HepG2 (cell line): Measurements from ENCODE around the gene HPCAL1. TPM values are rescaled to one million over a fixed set of nuclear protein-coding genes. Genes with fewer than 3 reads are reported as not detected.
A peak's percentile ranks its signal among the peaks of the same experiment; 100 is the strongest.

Experiments
- CBFB ChIP-seq: sonication (generic); formaldehyde crosslinking; IDR thresholded peaks from 2 replicates; pipeline ENCODE4 v1.4.0; 2020; ENCODE audit warnings: missing genetic modification reagents
- HMGXB3 ChIP-seq: sonication (generic); formaldehyde crosslinking; IDR thresholded peaks from 2 replicates; pipeline ENCODE4 v1.4.0; 2020; ENCODE audit warnings: missing genetic modification reagents, borderline replicate concordance
- HNRNPL ChIP-seq: fragments of 200-400 bp; formaldehyde crosslinking; IDR thresholded peaks from 2 replicates; pipeline ENCODE4 v1.6.1; 2017; ENCODE audit warnings: mild to moderate bottlenecking, low read depth, low read length
- JUN ChIP-seq: sonication (generic); formaldehyde crosslinking; IDR thresholded peaks from 2 replicates; pipeline ENCODE4 v1.4.0; 2020; ENCODE audit warnings: mild to moderate bottlenecking, missing genetic modification reagents
- MEIS2 ChIP-seq: sonication (generic); formaldehyde crosslinking; IDR thresholded peaks from 2 replicates; pipeline ENCODE4 v1.9.0; 2021; ENCODE audit warnings: mild to moderate bottlenecking, missing genetic modification reagents
- RFX5 ChIP-seq: IDR thresholded peaks from 2 replicates; pipeline ENCODE4 v1.6.1; 2011; ENCODE audit warnings: low read depth, low read length, improper control_type of control experiment
- SPEN ChIP-seq: sonication (generic); formaldehyde crosslinking; IDR thresholded peaks from 2 replicates; pipeline ENCODE4 v1.5.1; 2020; ENCODE audit warnings: low read depth, mild to moderate bottlenecking, missing genetic modification reagents
- ZBTB43 ChIP-seq: sonication (generic); formaldehyde crosslinking; conservative IDR thresholded peaks from 2 replicates; pipeline ENCODE4 v1.4.0; 2020; ENCODE audit warnings: missing genetic modification reagents
- ZMAT3 ChIP-seq: sonication (generic); formaldehyde crosslinking; conservative IDR thresholded peaks from 2 replicates; pipeline ENCODE4 v1.7.0; 2021; ENCODE audit warnings: missing genetic modification reagents
- ZNF317 ChIP-seq: sonication (generic); formaldehyde crosslinking; IDR thresholded peaks from 2 replicates; pipeline ENCODE4 v1.5.0; 2020; ENCODE audit warnings: mild to moderate bottlenecking, missing genetic modification reagents
- ZNF496 ChIP-seq: sonication (generic); formaldehyde crosslinking; IDR thresholded peaks from 2 replicates; pipeline ENCODE4 v1.8.1; 2023; ENCODE audit warnings: mild to moderate bottlenecking, moderate library complexity, missing genetic modification reagents; ENCODE audit not compliant: insufficient replicate concordance
- ZNF687 ChIP-seq: sonication (generic); formaldehyde crosslinking; IDR thresholded peaks from 2 replicates; pipeline ENCODE4 v1.5.1; 2020; ENCODE audit warnings: mild to moderate bottlenecking, missing genetic modification reagents, moderate library complexity
- ZNF709 ChIP-seq: sonication (generic); formaldehyde crosslinking; IDR thresholded peaks from 2 replicates; pipeline ENCODE4 v1.5.0; 2020; ENCODE audit warnings: mild to moderate bottlenecking, missing genetic modification reagents
- ZNF747 ChIP-seq: sonication (generic); formaldehyde crosslinking; IDR thresholded peaks from 2 replicates; pipeline ENCODE4 v1.8.1; 2023; ENCODE audit warnings: missing genetic modification reagents, mild to moderate bottlenecking, borderline replicate concordance
- ZNF788 ChIP-seq: sonication (generic); formaldehyde crosslinking; IDR thresholded peaks from 2 replicates; pipeline ENCODE4 v1.5.0; 2020; ENCODE audit warnings: mild to moderate bottlenecking, missing genetic modification reagents, borderline replicate concordance
- ZNF850 ChIP-seq: sonication (generic); formaldehyde crosslinking; conservative IDR thresholded peaks from 2 replicates; pipeline ENCODE4 v1.9.0; 2021; ENCODE audit warnings: mild to moderate bottlenecking, missing genetic modification reagents
- polyA plus RNA-seq, 8 experiments: library from polyadenylated mRNA; depleted of rRNA in 3 of 8; stranded (reverse) in 7 of 8; unstranded in 1 of 8; fragments of >200 nt; fragmentation: Illumina TruSeq in 4 of 8; extraction: Trizol in 4 of 8; gene quantifications; 2 replicates each; pipeline versions ENCODE4 v1.2.1 to v1.2.3, GENCODE V29; 2011 to 2016; ENCODE audit warnings: low read depth in 4 of 8, missing spikeins in 1 of 8, mixed read lengths in 1 of 8; ENCODE audit not compliant: insufficient read depth in 1 of 8
- total RNA-seq, 5 experiments: library from RNA; depleted of rRNA; stranded (reverse); fragments of >200 nt; fragmentation: Illumina TruSeq; extraction: Trizol; gene quantifications; 2 replicates each; pipeline ENCODE4 v1.2.3, GENCODE V29; 2016; ENCODE audit warnings: low read depth in 1 of 5
- TF ChIP-seq, protein P1 (sequence below): sonication (generic); formaldehyde crosslinking; IDR thresholded peaks from 2 replicates; pipeline ENCODE4 v1.4.0; 2020; ENCODE audit warnings: mild to moderate bottlenecking, missing genetic modification reagents

HPCAL1 gene
- total and polyA plus RNA-seq, 2 of the 13 experiments (the other 11 are each of a cell fraction or from before 2014, with no cell fraction given): 29.5 to 29.9 TPM

DNA sequence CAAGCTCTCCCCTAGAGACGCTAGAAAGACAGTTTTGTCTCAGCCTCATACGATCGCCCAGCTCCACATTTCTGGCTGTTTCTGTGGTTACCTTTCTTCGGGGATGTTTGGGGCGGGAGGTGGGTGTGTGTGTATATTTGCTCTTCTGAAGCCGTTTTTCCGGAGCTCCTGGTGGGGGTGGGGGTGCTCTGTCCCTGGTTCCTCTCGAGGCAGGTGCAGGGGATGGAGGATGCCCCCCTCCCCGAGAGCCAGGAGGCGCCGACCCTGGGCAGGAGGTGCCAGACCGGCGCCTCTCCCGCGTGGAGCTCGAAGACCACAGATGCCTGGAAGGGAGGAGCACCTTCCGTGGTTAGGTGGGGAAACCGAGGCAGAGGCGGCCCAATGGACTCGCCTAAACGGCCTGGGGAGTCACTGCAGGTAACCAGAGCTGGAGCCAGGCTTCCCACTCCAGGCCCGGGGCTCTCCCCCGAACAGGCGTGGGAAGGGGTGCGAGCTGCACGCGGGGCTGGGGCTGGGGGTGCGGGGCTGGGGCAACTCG is 694 bp upstream of the HPCAL1 start (continued):
- TF ChIP-seq ZNF687 (CRISPR knock-in tag): peak; percentile 61
- TF ChIP-seq JUN (CRISPR knock-in tag): 0 out of 2 replicates have a peak, but pooled peaks have one; percentile 10
- TF ChIP-seq ZMAT3 (CRISPR knock-in tag): peak; percentile 43
- TF ChIP-seq HNRNPL: peak; percentile 44; the same call in 1 of the 2 replicates
- no peak for TF ChIP-seq ZBTB43
- no peak for TF ChIP-seq ZNF496 (CRISPR knock-in tag)
- TF ChIP-seq ZNF850 (CRISPR knock-in tag): no peak
- TF ChIP-seq, protein P1, sequence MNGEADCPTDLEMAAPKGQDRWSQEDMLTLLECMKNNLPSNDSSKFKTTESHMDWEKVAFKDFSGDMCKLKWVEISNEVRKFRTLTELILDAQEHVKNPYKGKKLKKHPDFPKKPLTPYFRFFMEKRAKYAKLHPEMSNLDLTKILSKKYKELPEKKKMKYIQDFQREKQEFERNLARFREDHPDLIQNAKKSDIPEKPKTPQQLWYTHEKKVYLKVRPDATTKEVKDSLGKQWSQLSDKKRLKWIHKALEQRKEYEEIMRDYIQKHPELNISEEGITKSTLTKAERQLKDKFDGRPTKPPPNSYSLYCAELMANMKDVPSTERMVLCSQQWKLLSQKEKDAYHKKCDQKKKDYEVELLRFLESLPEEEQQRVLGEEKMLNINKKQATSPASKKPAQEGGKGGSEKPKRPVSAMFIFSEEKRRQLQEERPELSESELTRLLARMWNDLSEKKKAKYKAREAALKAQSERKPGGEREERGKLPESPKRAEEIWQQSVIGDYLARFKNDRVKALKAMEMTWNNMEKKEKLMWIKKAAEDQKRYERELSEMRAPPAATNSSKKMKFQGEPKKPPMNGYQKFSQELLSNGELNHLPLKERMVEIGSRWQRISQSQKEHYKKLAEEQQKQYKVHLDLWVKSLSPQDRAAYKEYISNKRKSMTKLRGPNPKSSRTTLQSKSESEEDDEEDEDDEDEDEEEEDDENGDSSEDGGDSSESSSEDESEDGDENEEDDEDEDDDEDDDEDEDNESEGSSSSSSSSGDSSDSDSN (CRISPR knock-in tag): no peak; the same call in none of the 2 replicates
- TF ChIP-seq SPEN (CRISPR knock-in tag): no peak
- TF ChIP-seq ZNF747: no peak
- no peak for TF ChIP-seq ZNF317
- TF ChIP-seq RFX5: no peak
- peak; percentile 16; the same call in 1 of the 2 replicates for TF ChIP-seq ZNF709
- TF ChIP-seq HMGXB3 (CRISPR knock-in tag): 0 out of 2 replicates have a peak, but pooled peaks have one; percentile 36
- TF ChIP-seq ZNF788: 0 out of 2 replicates have a peak, but pooled peaks have one; percentile 1
- peak; percentile 46; the same call in 1 of the 2 replicates for TF ChIP-seq CBFB (CRISPR knock-in tag)
- 0 out of 2 replicates have a peak, but pooled peaks have one; percentile 64 for TF ChIP-seq MEIS2
